ENCODE results near the gene DDX27.

- TF ChIP-seq, protein P1, sequence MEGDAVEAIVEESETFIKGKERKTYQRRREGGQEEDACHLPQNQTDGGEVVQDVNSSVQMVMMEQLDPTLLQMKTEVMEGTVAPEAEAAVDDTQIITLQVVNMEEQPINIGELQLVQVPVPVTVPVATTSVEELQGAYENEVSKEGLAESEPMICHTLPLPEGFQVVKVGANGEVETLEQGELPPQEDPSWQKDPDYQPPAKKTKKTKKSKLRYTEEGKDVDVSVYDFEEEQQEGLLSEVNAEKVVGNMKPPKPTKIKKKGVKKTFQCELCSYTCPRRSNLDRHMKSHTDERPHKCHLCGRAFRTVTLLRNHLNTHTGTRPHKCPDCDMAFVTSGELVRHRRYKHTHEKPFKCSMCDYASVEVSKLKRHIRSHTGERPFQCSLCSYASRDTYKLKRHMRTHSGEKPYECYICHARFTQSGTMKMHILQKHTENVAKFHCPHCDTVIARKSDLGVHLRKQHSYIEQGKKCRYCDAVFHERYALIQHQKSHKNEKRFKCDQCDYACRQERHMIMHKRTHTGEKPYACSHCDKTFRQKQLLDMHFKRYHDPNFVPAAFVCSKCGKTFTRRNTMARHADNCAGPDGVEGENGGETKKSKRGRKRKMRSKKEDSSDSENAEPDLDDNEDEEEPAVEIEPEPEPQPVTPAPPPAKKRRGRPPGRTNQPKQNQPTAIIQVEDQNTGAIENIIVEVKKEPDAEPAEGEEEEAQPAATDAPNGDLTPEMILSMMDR (IDR thresholded peaks at IDR 0.05), result no peak
- TF ChIP-seq POLR2A (IDR thresholded peaks at IDR 0.05), result no peak
Observed at GRCh38 chr20:49252556-49253350, 33.5 kb downstream of the DDX27 start.

All from gastroesophageal sphincter (tissue), 3 donors.